CD14-positive monocyte (primary cell): ENCODE results near the gene CACNB2. TPM values are rescaled to one million over a fixed set of nuclear protein-coding genes. Genes with fewer than 3 reads are reported as not detected.

Experiments used
- DNase-seq, 3 donors: peaks; one replicate each; pipeline ENCODE4 v3.0.0-alpha.2; 2011 to 2022
- H2AFZ ChIP-seq: 2 replicates; pipeline ENCODE4 v1.6.0; 2012; ENCODE audit warnings: mild to moderate bottlenecking, low read depth, low read length, inconsistent platforms; ENCODE audit not compliant: insufficient read depth, poor library complexity, severe bottlenecking
- H3K27ac ChIP-seq, 2 donors: 1 replicate in 1 of 2; 2 replicates in 1 of 2; pipeline ENCODE4 v1.5.1; 2012 to 2013; ENCODE audit warnings: low read length in 2 of 2, control low read depth in 1 of 2, inconsistent platforms in 1 of 2, low read depth in 1 of 2, mild to moderate bottlenecking in 1 of 2
- H3K27me3 ChIP-seq, 2 donors: one replicate each; pipeline versions ENCODE4 v1.6.0 to v1.6.1; 2011 to 2013; ENCODE audit warnings: low read length in 2 of 2; ENCODE audit not compliant: control insufficient read depth in 2 of 2, insufficient read depth in 2 of 2
- H3K36me3 ChIP-seq, 2 donors: replicated peaks in 1 of 2; 1 replicate in 1 of 2; 2 replicates in 1 of 2; pipeline versions ENCODE4 v1.5.1 to v1.6.1; 2012 to 2013; ENCODE audit warnings: low read length in 2 of 2, control low read depth in 1 of 2, inconsistent platforms in 1 of 2, mild to moderate bottlenecking in 1 of 2; ENCODE audit not compliant: insufficient read depth in 2 of 2, control insufficient read depth in 1 of 2
- H3K4me1 ChIP-seq, 2 donors: 1 replicate in 1 of 2; 2 replicates in 1 of 2; pipeline versions ENCODE4 v1.5.1 to v1.6.1; 2012 to 2013; ENCODE audit warnings: low read length in 2 of 2, control low read depth in 1 of 2, inconsistent platforms in 1 of 2, mild to moderate bottlenecking in 1 of 2, moderate library complexity in 1 of 2; ENCODE audit not compliant: insufficient read depth in 2 of 2, control insufficient read depth in 1 of 2
- H3K4me2 ChIP-seq: replicated peaks from 2 replicates; pipeline ENCODE3; 2012; ENCODE audit warnings: low read length, moderate library complexity, mild to moderate bottlenecking; ENCODE audit not compliant: poor library complexity, severe bottlenecking; ENCODE audit errors: extremely low read depth
- H3K4me3 ChIP-seq, 3 experiments: fragments of 200-600 bp in 1 of 3; sonication (generic) in 1 of 3; replicated peaks in 1 of 3; 1 replicate in 2 of 3; 2 replicates in 1 of 3; pipeline ENCODE4 v1.5.1; 2011 to 2013; ENCODE audit warnings: low read length in 3 of 3, mild to moderate bottlenecking in 3 of 3, control low read depth in 2 of 3, low read depth in 2 of 3, inconsistent platforms in 1 of 3, moderate library complexity in 1 of 3
- H3K79me2 ChIP-seq: 2 replicates; pipeline ENCODE4 v1.6.0; 2012; ENCODE audit warnings: mild to moderate bottlenecking, control low read depth, inconsistent platforms, low read length, moderate library complexity; ENCODE audit not compliant: insufficient read depth
- H3K9ac ChIP-seq: 2 replicates; pipeline ENCODE4 v1.6.0; 2017; ENCODE audit warnings: low read length, mild to moderate bottlenecking; ENCODE audit not compliant: insufficient read depth, poor library complexity, severe bottlenecking
- H3K9me3 ChIP-seq, 2 donors: replicated peaks in 1 of 2; 1 replicate in 1 of 2; 2 replicates in 1 of 2; pipeline versions ENCODE4 v1.5.1 to v1.6.1; 2012 to 2013; ENCODE audit warnings: low read length in 2 of 2, control low read depth in 1 of 2; ENCODE audit not compliant: control insufficient read depth in 1 of 2, insufficient read depth in 1 of 2
- H4K20me1 ChIP-seq: 2 replicates; pipeline ENCODE4 v1.6.0; 2012; ENCODE audit warnings: mild to moderate bottlenecking, low read length, control low read depth, moderate library complexity; ENCODE audit not compliant: insufficient read depth
- H3K27ac Mint-ChIP-seq, 7 donors: one replicate each; pipeline ENCODE4 v1.8.0; 2020; ENCODE audit warnings: mild to moderate bottlenecking in 7 of 7, mixed read lengths in 7 of 7, moderate library complexity in 6 of 7, inconsistent platforms in 2 of 7
- H3K27me3 Mint-ChIP-seq, 3 donors: one replicate each; pipeline ENCODE4 v1.8.0; 2021 to 2022; ENCODE audit warnings: low read depth in 3 of 3, mild to moderate bottlenecking in 3 of 3, mixed read lengths in 3 of 3, moderate library complexity in 3 of 3, inconsistent platforms in 1 of 3
- H3K36me3 Mint-ChIP-seq, 2 donors: one replicate each; pipeline ENCODE4 v1.8.0; 2020; ENCODE audit warnings: mixed read lengths in 2 of 2, inconsistent platforms in 1 of 2, mild to moderate bottlenecking in 1 of 2
- H3K4me1 Mint-ChIP-seq: one replicate; pipeline ENCODE4 v1.8.0; 2020; ENCODE audit warnings: mild to moderate bottlenecking, mixed read lengths
- H3K4me3 Mint-ChIP-seq, 2 donors: one replicate each; pipeline ENCODE4 v1.8.0; 2020; ENCODE audit warnings: mild to moderate bottlenecking in 2 of 2, mixed read lengths in 2 of 2, moderate library complexity in 1 of 2
- H3K9me3 Mint-ChIP-seq, 7 donors: one replicate each; pipeline ENCODE4 v1.8.0; 2020 to 2022; ENCODE audit warnings: mixed read lengths in 7 of 7, mild to moderate bottlenecking in 6 of 7, moderate library complexity in 6 of 7, inconsistent platforms in 2 of 7
- CTCF ChIP-seq: fragments of 200-600 bp; IDR thresholded peaks from one replicate; pipeline ENCODE4 v1.8.0; 2022; ENCODE audit warnings: antibody characterized with exemption, mild to moderate bottlenecking
- WGBS: methylation state at CpG from one replicate; pipeline ENCODE4 v1.1.5; 2013; ENCODE audit warnings: missing lambda C conversion rate; ENCODE audit not compliant: insufficient coverage; 5-methylcytosine and 5-hydroxymethylcytosine counted together
- intact Hi-C, 2 donors: fragments of 100-400 bp; cut with micrococcal nuclease; formaldehyde crosslinking; loops; one replicate each; pipeline versions ENCODE4 v1.15.0 to v1.15.1; 2023
- polyA plus RNA-seq, 3 donors: library from polyadenylated mRNA; depleted of rRNA in 1 of 3; unstranded in 2 of 3; stranded (reverse) in 1 of 3; fragments of 300-500 nt in 2 of 3; fragments of >200 nt in 1 of 3; fragmentation: Illumina TruSeq in 2 of 3; gene quantifications; 1 replicate in 2 of 3; 2 replicates in 1 of 3; pipeline ENCODE4 v1.2.3, GENCODE V29; 2012 to 2021

The CACNB2 gene
- polyA plus RNA-seq, 3 donors, result 0.05 TPM; not detected in 2

DNA sequence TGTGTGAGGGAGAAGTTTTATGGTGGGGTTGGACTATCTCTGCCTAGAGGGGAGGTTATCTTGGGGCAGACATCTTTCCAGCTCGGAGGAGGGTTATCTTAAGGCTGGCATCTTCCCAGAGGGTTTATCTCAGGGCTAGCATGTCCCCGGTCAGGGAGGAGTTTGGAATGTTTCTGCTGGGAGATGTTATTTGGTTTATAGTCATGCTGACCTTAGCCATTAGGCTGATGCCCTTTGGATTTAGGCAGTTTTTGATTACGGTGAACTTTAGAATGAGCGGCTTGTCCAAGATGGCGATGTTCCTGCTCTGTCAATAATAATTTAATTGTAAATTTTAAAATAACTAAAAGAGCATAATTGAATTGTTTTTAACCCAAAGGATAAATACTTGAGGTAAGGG lies 236.4 kb downstream of the CACNB2 start:
- no peak overlapping the region for H3K4me3 Mint-ChIP-seq
- intact Hi-C loops, result no loop called here
- H3K9me3 Mint-ChIP-seq, result peaks cover 3 to 13% (median 5%) of the 10 kb centered on the region in 7 donors
- Histone ChIP-seq H3K27me3 (no peaks in the 10 kb centered on the region), H2AFZ (no peak overlapping the region), H3K4me3 (no peak overlapping the region), H3K27ac (no peak overlapping the region), H3K4me2 (no peak overlapping the region), H3K36me3 (no peaks in the 10 kb centered on the region), H3K9me3 (peaks cover 0 to 5% of the 10 kb centered on the region in 2 donors), H3K4me1 (no peaks in the 10 kb centered on the region), H3K79me2 (no peaks in the 10 kb centered on the region), H3K9ac (no peak overlapping the region), H4K20me1 (no peaks in the 10 kb centered on the region)
- no peaks in the 10 kb centered on the region for H3K36me3 Mint-ChIP-seq
- no peak overlapping the region for H3K27ac Mint-ChIP-seq
- DNase-seq, result no peak
- H3K4me1 Mint-ChIP-seq, result no peaks in the 10 kb centered on the region
- H3K27me3 Mint-ChIP-seq, result peaks cover 0 to 2% (median 0%) of the 10 kb centered on the region in 3 donors
- TF ChIP-seq CTCF, result no peak
- 80% methylated on average over 1 of the region's 5 CpGs for WGBS

GRCh38 chr10:18377898-18378297 lies 237.7 kb downstream of the CACNB2 start:
- intact Hi-C loops, result no loop called here
- WGBS, result 75% methylated on average over 1 of the region's 2 CpGs
- Histone ChIP-seq H4K20me1 (no peaks in the 10 kb centered on the region), H3K4me2 (no peak overlapping the region), H3K9ac (no peak overlapping the region), H3K9me3 (peaks cover 0 to 1% of the 10 kb centered on the region in 2 donors), H3K79me2 (no peaks in the 10 kb centered on the region), H3K4me3 (no peak overlapping the region), H3K36me3 (no peaks in the 10 kb centered on the region), H2AFZ (no peak overlapping the region), H3K4me1 (no peaks in the 10 kb centered on the region), H3K27me3 (no peaks in the 10 kb centered on the region), H3K27ac (no peak overlapping the region)
- peaks cover 3 to 10% (median 4%) of the 10 kb centered on the region in 7 donors for H3K9me3 Mint-ChIP-seq
- DNase-seq, result no peak
- H3K36me3 Mint-ChIP-seq, result no peaks in the 10 kb centered on the region
- H3K27ac Mint-ChIP-seq, result no peak overlapping the region
- H3K27me3 Mint-ChIP-seq, result peaks cover 0 to 2% (median 0%) of the 10 kb centered on the region in 3 donors
- no peaks in the 10 kb centered on the region for H3K4me1 Mint-ChIP-seq
- no peak overlapping the region for H3K4me3 Mint-ChIP-seq
- TF ChIP-seq CTCF, result no peak
